Measurements from ENCODE around the gene DBET.
"Not testable (repeated sequence)": the region's sequence is repeated elsewhere in the genome, so short reads cannot be mapped to it uniquely, and the experiment has no call there.

DBET gene

GRCh38 chr4:190064342-190064741, at the start of gene DBET:
DBET (plus strand) TSS chr4:190064502.
- DNase-seq = not testable (repeated sequence)

GRCh38 chr4:190014771-190015537, 49.3 kb upstream of the DBET start:
- no peak for DNase-seq

- no peak for DNase-seq
Measured at GRCh38 chr4:190015538-190016368, 48.5 kb upstream of the DBET start.

- no peak for DNase-seq
Measured at GRCh38 chr4:190016369-190017289, 47.7 kb upstream of the DBET start.

- DNase-seq = no peak
Measured at GRCh38 chr4:190017357-190018200, 46.7 kb upstream of the DBET start.

GRCh38 chr4:190018201-190018920, 45.9 kb upstream of the DBET start:
- DNase-seq = no peak

GRCh38 chr4:190019023-190019858, 45.1 kb upstream of the DBET start:
- DNase-seq = no peak

GRCh38 chr4:190019859-190020463, 44.3 kb upstream of the DBET start:
- not testable (repeated sequence) for DNase-seq

GRCh38 chr4:190020790-190021717, 43.2 kb upstream of the DBET start:
- no peak for DNase-seq

GRCh38 chr4:190021973-190022372, 42.3 kb upstream of the DBET start:
- not testable (repeated sequence) for DNase-seq

GRCh38 chr4:190022614-190023281, 41.6 kb upstream of the DBET start:
- DNase-seq = not testable (repeated sequence)

- not testable (repeated sequence) for DNase-seq
Measured at GRCh38 chr4:190027156-190027555, 37.1 kb upstream of the DBET start, which contains the start of gene FRG2. FRG2 (minus strand) TSS chr4:190027256; CDS start chr4:190027204, 52 bp downstream.

- not testable (repeated sequence) for DNase-seq
Measured at GRCh38 chr4:190031264-190031663, 33.0 kb upstream of the DBET start.

- not testable (repeated sequence) for DNase-seq
Measured at GRCh38 chr4:190037704-190038388, 26.5 kb upstream of the DBET start.

GRCh38 chr4:190040873-190041272, 23.4 kb upstream of the DBET start:
- not testable (repeated sequence) for DNase-seq

GRCh38 chr4:190047627-190048026, 16.7 kb upstream of the DBET start:
- not testable (repeated sequence) for DNase-seq
